GM03348 (cell line): Measurements from ENCODE around the gene STXBP3.
"Not testable (repeated sequence)": the region's sequence is repeated elsewhere in the genome, so short reads cannot be mapped to it uniquely, and the experiment has no call there.

ENCODE experiments used
- DNase-seq: peaks from one replicate; pipeline ENCODE4 v3.0.0; 2012; ENCODE audit warnings: low spot score

Gene STXBP3

GRCh38 chr1:108746382-108747170, at the start of gene STXBP3:
TSS of gene STXBP3 (plus strand) at chr1:108746674. CDS start at chr1:108746738, 64 bp downstream.
- peak; percentile 98 for DNase-seq

- no peak for DNase-seq
Measured at GRCh38 chr1:108699375-108700332, 46.8 kb upstream of the STXBP3 start.

GRCh38 chr1:108701176-108701849, 45.2 kb upstream of the STXBP3 start:
- no peak for DNase-seq

- not testable (repeated sequence) for DNase-seq
Measured at GRCh38 chr1:108702109-108702508, 44.4 kb upstream of the STXBP3 start.

GRCh38 chr1:108703939-108704338, 42.5 kb upstream of the STXBP3 start:
- DNase-seq = no peak

- DNase-seq = peak; percentile 75
Measured at GRCh38 chr1:108704496-108704895, 42.0 kb upstream of the STXBP3 start.

- DNase-seq = no peak
Measured at GRCh38 chr1:108706643-108707042, 39.8 kb upstream of the STXBP3 start.

GRCh38 chr1:108708691-108709660, 37.5 kb upstream of the STXBP3 start:
- no peak for DNase-seq

GRCh38 chr1:108712606-108713150, 33.8 kb upstream of the STXBP3 start, which contains the start of gene FNDC7:
TSS of gene FNDC7 (plus strand) at chr1:108712908. CDS start at chr1:108712934, 26 bp downstream.
- no peak for DNase-seq

- DNase-seq = no peak
Measured at GRCh38 chr1:108715932-108716331, 30.5 kb upstream of the STXBP3 start.

GRCh38 chr1:108716437-108717230, 29.8 kb upstream of the STXBP3 start:
- DNase-seq = no peak

GRCh38 chr1:108717774-108718316, 28.6 kb upstream of the STXBP3 start:
- DNase-seq = no peak

GRCh38 chr1:108718927-108719655, 27.4 kb upstream of the STXBP3 start:
- DNase-seq = no peak

- DNase-seq = peak; percentile 86
Measured at GRCh38 chr1:108719656-108720435, 26.6 kb upstream of the STXBP3 start.

GRCh38 chr1:108722292-108722691, 24.2 kb upstream of the STXBP3 start:
- DNase-seq = no peak

GRCh38 chr1:108725906-108726305, 20.6 kb upstream of the STXBP3 start:
- no peak for DNase-seq

GRCh38 chr1:108728327-108728923, 18.0 kb upstream of the STXBP3 start:
- DNase-seq = no peak

- DNase-seq = no peak
Measured at GRCh38 chr1:108729481-108729880, 17.0 kb upstream of the STXBP3 start.
